NCI-H1694 treated with DMSO at 0.1 percent for 48 hours (cell line): Measurements from ENCODE around the gene CCL7.
A peak's percentile ranks its signal among the peaks of the same experiment; 100 is the strongest.

Experiments
- DNase-seq: peaks from one replicate; lab custom pipeline; 2025; lab: John Stamatoyannopoulos, UW

The CCL7 gene

DNA sequence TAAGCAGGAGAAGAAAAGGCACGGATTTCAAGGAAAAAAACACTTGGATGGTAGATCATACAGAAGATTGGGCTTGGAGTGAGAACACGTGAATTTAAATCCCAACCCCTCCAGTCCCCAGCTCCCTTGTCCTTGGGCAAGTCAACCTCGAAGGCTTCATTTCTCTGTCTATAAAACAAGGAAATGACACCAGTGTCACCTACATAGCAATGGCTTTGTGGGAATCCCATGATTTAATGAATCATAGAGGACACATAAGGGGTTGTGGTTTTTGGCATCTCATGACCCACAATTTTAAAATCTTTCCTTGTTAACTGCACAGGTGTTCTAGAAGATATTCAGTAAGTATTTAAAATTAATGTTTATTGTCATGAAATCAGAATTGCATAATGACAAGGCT lies 23.1 kb upstream of the CCL7 start:
- no peak for DNase-seq

DNA sequence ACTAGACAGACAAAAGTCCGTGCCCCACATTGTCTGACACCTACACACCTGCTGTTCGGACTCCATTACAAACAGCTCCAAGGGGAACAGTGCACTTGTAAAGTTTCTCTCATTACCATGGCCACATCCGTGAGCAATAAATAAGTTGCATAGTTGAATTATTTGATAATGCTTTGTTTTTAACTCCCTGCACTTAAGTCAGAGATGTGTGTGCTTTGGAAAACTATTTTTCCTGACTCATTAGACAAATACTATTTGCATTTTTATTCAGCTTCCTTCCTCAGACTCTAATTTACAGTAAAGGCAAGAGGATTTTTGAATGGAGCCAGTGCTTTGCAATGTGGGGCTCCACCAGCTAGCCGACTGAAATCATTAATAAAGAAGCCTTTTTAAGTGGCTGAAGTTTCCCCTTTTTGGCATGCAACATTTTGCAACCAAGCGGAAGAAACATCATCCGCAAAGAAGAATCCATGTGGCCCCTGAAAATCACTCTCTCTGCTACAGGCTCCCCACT lies 21.5 kb upstream of the CCL7 start:
- DNase-seq: no peak

DNA sequence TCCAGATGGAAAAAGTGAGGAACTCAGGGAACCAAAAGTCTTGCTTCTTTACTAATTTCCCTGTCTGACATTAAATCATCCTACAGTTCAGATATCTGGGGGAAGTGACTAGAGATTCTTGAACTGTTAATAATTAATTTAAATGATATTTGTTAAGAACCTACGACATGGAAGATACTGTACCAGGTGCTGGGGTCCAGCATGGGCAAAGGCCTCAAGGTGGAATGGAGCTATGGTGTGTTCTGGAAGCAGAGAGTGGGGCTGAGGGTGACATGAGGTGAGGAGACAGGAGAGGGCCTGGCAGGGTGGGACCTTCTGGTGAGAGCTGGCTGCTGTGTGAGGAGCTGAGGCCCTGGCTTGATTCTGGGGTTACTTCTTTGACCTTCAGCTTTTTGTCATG lies 21.0 kb upstream of the CCL7 start:
- DNase-seq: no peak

DNA sequence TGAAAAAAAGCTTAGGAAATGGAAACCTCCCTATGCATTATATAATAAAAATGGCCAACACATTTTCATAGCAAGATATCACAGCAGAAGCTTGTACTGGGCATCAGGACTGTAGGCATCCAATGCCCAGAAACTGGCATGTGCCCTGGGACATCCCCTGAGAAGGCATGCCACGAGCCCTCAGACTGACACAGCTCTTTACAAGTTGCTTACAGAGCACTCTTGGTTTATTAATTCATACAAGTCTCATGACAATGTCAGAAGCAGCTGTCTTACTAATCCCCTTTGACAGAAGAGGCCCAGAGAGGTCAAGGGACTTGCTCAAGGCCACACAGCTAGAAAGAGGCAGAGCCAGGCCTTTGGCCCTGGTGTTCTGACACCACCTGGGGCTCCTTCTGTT lies 20.5 kb upstream of the CCL7 start:
- DNase-seq: no peak

DNA sequence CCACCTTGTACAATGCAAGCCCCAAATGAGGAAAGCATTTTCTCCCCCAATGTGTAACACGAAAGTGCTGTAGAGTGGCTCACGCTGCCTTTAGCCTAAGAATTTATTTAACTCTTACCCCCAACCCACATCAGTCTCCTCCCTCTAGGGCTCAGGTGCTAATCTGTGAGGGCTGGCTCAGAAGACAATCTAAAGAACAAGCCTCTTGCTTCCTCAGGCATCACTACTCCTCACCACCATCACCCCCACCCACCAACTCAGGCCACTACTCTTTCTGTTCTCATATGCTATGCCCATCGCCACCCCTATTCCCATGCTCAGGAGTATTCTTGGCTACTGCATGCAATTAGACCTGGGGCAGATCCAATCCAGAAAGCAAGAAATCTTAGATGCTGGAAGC lies 18.8 kb upstream of the CCL7 start:
- no peak for DNase-seq

DNA sequence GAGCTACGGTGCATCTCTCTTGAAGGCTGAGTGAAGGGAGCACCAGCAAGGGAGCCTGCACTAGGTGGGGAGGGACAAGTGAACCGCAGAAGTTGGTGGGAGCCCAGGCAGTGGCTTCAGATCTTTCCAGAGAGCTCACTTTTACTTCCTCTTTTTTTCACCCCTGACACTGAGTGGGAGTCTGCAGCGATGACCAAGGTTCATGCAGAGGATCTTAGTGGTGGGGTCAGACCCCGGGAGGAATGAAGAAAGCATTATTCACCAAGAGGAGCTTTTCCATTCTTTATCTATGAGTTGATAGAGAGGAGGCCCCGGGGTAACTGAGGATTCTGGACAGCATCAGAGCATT lies 18.0 kb upstream of the CCL7 start:
- DNase-seq: no peak

DNA sequence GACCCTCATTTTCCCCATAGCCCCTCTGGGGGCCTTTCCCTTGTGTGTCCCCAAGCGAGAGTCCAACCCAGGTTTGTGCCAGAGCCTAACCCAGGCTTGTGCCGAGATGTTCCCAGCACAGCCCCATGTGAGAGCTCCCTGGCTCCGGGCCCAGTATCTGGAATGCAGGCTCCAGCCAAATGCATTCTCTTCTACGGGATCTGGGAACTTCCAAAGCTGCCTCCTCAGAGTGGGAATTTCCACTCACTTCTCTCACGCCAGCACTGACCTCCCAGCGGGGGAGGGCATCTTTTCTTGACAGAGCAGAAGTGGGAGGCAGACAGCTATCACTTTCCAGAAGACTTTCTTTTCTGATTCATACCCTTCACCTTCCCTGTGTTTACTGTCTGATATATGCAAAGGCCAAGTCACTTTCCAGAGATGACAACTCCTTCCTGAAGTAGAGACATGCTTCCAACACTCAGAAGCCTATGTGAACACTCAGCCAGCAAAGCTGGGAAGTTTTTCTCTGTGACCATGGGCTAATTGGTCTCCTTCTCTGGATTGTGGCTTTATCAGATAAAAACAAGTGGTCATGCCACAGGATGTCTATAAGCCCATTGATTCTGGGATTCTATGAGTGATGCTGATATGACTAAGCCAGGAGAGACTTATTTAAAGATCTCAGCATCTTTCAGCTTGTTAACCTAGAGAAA lies 17.4 kb upstream of the CCL7 start:
- DNase-seq: no peak

DNA sequence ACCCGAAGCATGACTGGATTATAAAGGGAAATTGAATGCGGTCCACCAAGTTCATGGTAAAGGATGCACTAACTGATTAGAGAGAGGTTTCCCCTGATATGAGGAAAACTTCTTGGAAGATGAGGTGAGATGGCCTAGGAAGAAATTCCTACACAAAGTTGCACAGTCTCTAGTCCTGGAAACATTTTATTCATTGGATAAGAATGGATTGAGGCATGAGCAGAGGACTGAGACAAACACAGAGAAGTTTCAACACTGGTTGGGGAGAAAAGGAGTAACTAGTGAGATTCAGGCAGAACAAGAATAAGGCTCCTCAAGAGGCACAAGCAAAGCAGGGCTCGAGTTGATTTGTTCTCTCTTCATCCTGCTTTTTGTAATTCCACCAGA lies 16.9 kb upstream of the CCL7 start:
- no peak for DNase-seq

DNA sequence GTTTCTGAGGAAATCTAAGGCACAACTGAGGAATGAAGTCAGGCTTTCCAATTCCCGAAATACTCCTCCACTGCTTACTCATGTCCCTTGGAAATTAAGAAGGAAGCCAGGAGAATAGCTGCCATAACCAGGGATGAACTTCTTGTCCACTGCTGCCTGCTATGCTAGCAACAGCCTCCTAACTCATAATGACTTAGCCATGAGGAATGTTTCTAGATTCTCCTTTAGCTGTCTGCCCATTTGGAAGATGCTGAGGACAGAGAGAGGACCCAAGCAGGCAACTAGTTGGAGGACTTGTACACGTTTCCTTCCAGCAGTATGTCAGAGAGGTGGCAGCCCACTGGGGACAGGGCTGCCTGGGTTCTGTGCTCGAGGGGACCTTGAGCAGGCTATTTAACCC lies 15.9 kb upstream of the CCL7 start:
- no peak for DNase-seq

DNA sequence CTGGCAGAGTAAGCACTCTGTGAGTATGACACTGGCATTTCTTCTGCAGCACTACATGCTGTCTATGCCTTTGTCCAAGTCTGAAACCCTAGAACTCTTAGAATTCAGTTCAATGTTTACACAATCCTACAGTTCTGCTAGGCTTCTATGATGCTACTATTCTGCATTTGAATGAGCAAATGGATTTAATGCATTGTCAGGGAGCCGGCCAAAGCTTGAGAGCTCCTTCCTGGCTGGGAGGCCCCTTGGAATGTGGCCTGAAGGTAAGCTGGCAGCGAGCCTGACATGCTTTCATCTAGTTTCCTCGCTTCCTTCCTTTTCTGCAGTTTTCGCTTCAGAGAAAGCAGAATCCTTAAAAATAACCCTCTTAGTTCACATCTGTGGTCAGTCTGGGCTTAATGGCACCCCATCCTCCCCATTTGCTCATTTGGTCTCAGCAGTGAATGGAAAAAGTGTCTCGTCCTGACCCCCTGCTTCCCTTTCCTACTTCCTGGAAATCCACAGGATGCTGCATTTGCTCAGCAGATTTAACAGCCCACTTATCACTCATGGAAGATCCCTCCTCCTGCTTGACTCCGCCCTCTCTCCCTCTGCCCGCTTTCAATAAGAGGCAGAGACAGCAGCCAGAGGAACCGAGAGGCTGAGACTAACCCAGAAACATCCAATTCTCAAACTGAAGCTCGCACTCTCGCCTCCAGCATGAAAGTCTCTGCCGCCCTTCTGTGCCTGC lies 15.2 kb upstream of the CCL7 start, which contains the start of gene CCL2:
Gene CCL2, plus strand, starts transcription at position 635 of the 730 bp plus-strand sequence. Its CDS starts 65 bp downstream, at position 700.
- no peak for DNase-seq

DNA sequence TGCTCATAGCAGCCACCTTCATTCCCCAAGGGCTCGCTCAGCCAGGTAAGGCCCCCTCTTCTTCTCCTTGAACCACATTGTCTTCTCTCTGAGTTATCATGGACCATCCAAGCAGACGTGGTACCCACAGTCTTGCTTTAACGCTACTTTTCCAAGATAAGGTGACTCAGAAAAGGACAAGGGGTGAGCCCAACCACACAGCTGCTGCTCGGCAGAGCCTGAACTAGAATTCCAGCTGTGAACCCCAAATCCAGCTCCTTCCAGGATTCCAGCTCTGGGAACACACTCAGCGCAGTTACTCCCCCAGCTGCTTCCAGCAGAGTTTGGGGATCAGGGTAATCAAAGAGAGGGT lies 14.7 kb upstream of the CCL7 start:
- DNase-seq: no peak

DNA sequence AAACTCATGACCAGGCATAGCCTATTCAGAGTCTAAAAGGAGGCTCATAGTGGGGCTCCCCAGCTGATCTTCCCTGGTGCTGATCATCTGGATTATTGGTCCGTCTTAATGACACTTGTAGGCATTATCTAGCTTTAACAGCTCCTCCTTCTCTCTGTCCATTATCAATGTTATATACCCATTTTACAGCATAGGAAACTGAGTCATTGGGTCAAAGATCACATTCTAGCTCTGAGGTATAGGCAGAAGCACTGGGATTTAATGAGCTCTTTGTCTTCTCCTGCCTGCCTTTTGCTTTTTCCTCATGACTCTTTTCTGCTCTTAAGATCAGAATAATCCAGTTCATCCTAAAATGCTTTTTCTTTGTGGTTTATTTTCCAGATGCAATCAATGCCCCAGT lies 14.2 kb upstream of the CCL7 start:
- no peak for DNase-seq

DNA sequence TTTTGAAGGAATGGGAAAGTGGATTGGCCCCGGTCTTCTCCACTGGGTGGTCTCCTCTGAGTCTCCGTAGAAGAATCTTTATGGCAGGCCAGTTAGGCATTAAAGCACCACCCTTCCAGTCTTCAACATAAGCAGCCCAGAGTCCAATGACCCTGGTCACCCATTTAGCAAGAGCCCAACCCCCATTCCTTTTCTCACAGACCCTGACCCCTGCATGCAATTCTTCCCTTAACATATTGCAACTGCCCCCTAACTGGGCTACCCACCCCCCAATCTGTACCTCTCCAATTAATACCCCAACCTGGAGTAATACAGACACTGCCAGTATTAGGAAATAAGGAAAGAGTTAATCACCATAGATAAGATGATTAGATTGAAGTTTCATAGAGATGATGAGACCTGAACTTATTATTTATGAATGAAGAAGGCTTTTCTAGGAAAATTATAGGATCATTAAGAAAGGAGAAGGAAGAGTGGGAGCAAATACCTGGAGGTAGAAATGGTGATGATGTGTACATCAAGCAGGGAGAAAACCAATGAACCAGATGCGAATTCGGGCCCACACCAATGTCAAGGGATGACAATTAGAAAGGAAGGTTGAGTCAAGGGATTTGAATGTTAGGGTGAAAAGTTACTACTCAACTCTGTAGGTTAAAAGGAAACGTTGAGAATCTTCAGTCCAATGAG lies 12.6 kb upstream of the CCL7 start:
- DNase-seq: no peak

DNA sequence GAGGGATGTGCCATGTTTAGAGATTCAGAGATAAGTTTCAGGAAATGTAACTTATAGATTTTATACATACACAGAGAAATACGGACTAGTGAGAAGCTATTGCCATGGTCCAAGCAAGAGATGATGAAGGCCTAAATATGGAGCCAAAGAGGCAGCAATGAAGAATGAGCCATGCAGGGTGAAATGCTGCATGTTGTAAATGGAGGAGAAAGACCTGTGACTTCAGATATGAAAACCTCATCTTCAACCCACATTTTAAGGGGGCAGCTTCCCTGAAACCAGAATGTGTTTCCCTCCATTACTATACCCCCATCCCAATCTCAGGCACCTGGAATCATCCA lies 12.1 kb upstream of the CCL7 start:
- no peak for DNase-seq

DNA sequence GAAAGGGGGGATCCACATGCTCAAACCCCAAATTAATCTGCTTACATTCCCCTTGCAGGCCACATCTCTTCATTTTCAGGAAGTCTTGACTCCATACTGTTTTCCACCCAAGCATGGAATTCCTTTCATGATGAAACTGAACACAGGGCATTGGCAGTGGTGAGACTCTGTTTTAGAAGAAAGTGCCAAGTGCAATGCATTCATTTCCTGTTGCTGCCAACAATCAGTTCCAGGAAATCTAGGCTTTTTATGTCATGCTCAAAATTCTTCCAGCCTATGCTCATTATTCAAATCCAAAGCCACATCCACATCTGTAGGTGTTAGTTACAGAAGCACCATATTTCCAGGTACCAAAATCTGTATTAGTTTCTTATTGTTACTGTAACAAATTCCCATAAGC lies 10.9 kb upstream of the CCL7 start:
- DNase-seq: no peak

DNA sequence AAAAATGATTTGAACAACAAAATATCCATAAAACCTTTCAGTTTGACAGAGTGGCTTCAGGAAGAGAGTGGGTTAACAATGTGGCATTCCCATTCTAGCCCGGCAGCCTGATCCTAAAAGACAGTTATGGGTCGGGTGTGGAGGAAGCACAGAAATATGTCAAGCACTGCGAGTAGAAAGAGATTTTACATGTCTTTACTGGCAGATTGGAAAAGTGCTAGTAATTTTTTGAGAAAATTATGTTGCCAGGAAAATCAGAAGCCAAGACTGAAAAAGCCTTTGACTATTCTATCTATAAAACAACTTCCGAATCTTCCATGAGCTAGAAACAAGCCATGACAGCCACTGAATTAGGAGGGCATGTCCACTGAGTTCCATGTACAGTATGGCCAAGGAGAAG lies 9.2 kb upstream of the CCL7 start:
- no peak for DNase-seq

DNA sequence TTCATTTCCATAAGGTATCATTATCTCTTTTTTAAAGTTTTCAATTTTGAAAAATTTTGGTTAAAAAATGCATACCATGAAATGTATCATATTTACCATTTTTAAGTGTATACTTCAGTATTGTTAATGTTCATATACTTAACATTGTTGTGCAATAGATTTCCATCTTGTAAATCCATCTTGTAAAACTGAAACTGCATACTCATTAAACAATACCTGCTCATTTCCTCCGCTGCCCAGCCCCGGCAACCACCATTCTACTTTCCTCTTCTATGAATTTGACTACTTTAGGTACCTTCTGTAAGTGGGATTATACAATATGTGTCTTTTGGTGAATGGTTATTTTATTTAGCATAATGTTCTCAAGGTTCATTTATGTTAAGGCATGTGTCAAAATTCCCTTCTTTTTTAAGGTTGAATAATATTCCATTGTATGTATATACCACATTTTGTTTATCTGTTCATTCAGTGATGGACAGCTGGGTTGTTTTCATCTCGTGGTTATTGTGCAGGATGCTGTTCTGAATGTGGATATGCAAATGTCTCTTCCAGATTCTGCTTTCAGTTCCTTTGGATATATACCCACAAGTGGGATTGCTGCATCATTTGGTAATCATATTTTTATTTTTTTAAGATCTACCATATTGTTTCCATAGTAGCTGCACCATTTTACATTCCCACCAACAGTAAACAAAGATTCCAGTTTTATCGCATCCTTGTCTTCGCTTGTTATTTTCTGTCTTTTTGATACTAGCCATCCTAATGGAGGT lies 8.3 kb upstream of the CCL7 start:
- no peak for DNase-seq

DNA sequence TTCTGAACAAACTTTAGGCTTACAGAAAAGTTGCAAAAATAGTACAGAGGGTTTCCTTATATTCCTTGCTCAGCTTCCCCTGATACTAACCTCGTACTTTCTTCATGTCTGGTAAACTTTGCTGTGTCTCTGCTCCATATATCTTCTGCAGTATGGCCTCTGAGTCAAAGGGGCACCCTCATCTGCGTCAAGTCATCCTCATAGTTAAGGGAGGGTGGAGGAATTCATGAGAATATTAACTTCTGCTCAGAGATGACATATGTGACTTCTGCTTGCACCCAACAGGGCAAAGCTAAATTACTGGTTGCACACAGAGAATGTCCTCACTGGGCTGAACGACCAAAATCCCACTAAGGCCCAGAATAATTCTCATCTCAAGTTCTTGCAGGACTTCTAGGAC lies 4.3 kb upstream of the CCL7 start:
- DNase-seq: no peak

DNA sequence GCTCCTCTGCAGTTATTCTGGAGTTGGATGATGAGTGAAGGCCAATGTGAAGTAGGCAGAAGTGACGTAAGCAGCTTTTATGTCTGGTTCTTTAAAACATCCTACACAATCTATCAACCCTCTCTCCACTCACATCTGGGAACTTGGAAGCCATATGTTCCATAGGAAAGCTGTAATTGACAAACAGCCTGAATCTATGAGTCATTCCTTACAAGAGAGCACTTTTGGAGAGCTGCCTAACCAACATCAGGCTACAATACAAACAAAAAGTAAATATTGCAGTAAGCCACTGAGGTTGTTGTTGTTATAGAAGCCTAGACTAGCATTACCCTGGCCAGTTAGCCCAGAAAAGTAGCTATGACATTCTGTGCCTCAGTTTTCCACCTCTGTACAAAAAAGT lies 5.9 kb downstream of the CCL7 start:
- DNase-seq: peak; percentile 1

DNA sequence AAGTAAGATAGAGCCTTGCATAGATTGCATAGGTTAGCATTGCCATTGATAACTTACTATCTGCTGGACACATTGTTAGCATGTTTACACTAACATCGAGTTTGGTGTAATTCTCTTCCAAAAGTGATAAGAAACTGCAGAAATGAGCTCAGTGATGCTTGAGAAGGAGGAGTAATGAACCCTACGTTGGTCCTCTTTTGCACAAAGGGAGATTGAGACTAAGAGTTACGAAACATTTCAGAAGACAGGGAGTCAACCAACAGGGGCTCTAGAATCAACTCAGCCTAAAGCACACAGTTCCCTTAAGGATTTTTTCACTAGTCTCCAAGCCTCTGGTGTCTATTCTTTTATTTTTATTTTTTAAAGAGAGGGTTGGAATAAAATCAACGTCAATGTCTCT lies 6.8 kb downstream of the CCL7 start:
- DNase-seq: no peak

DNA sequence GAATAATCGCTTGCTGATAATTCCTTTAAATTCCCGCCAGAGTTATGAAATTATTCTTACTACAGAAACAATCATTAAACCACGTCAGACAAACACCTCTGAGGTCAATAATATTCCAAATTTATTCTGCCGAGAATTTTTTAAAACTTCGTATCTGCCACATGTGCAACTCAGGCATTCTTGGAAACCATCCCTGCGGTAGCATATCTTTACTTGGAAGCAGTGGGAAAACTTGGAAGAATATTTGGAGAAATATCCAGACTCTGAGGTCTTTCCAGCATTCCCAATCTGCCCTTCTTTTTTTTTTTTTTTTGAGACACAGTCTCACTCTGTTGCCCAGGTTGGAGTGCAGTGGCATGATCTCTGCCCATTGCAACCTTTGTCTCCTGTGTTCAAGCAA lies 13.6 kb downstream of the CCL7 start:
- no peak for DNase-seq

DNA sequence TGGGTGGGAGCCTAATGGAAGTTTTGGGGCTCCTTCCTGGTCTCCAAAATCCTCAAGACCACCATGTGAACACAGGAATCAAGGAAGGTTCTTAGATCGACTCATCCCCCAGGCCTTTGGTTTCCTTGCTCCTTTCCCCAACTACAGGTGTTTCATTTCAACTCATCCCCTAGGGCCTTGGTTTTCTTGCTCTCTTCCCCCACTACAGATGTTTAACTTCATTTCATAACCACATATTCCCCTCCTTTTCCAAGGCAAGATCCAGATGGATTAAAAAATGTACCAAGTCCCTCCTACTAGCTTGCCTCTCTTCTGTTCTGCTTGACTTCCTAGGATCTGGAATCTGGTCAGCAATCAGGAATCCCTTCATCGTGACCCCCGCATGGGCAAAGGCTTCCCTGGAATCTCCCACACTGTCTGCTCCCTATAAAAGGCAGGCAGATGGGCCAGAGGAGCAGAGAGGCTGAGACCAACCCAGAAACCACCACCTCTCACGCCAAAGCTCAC lies 15.3 kb downstream of the CCL7 start, which contains the start of gene CCL11:
Gene CCL11, plus strand, starts transcription at position 457 of the 507 bp plus-strand sequence. CDS start 67 bp downstream, outside the sequence.
- no peak for DNase-seq
